A673 (cell line): Measurements from ENCODE around the gene SMIM8.

Experiments used
- CTCF ChIP-seq: fragments of 300-800, 200-600 bp; sonication (generic); conservative IDR thresholded peaks from 2 replicates; pipeline ENCODE4 v1.5.1; 2017; ENCODE audit warnings: low read depth, mild to moderate bottlenecking, antibody characterized with exemption, low read length, moderate library complexity, mixed read lengths
- EZH2 ChIP-seq: fragments of 200-600 bp; sonication (generic); IDR thresholded peaks from 2 replicates; pipeline ENCODE4 v1.6.1; 2017; ENCODE audit warnings: borderline replicate concordance, low read depth, mild to moderate bottlenecking, mixed read lengths, antibody characterized with exemption, low read length; ENCODE audit not compliant: poor library complexity, severe bottlenecking

- no peak for TF ChIP-seq CTCF
- TF ChIP-seq EZH2 = no peak
These were observed 44.5 kb downstream of the SMIM8 start for GRCh38 chr6:87366899-87367298.
